ENCODE measurements around the gene TNFSF18. TPM values are rescaled to one million over a fixed set of nuclear protein-coding genes. Genes with fewer than 3 reads are reported as not detected.

The TNFSF18 gene
- total RNA-seq, 2 experiments from 2014 or later: not detected

GRCh38 chr1:173020138-173020750 is 30.5 kb downstream of the TNFSF18 start:
- intact Hi-C loops (cut with micrococcal nuclease): no loop called here
- CTCF ChIA-PET: interaction anchor here (1.8 kb wide), 1 partner anchor 278 kb away, joined by 4 read pairs; no protein-coding TSS in a partner anchor
- no peaks in the 10 kb centered on the region for H3K9me3 Mint-ChIP-seq

GRCh38 chr1:173017792-173018191 is 32.9 kb downstream of the TNFSF18 start:
- Mint-ChIP-seq H3K9me3 (no peaks in the 10 kb centered on the region), H3K36me3 (no peaks in the 10 kb centered on the region), H3K27ac (no peak overlapping the region), H3K4me1 (ENCODE audit: low read depth) (no peaks in the 10 kb centered on the region), H3K4me3 (no peak overlapping the region), H3K27me3 (no peaks in the 10 kb centered on the region)
- no peak for DNase-seq
- CTCF ChIA-PET: no interaction called here
- intact Hi-C loops (cut with micrococcal nuclease): no loop called here
- POLR2A ChIA-PET: no interaction called here

More at GRCh38 chr1:173020138-173020750, 30.5 kb downstream of the TNFSF18 start:
- Mint-ChIP-seq H3K27me3 (no peaks in the 10 kb centered on the region), H3K27ac (no peak overlapping the region), H3K4me3 (no peak overlapping the region), H3K4me1 (ENCODE audit: low read depth) (no peaks in the 10 kb centered on the region), H3K36me3 (no peaks in the 10 kb centered on the region)
- POLR2A ChIA-PET: no interaction called here
- DNase-seq: no peak

GRCh38 chr1:173016419-173016818 is 34.3 kb downstream of the TNFSF18 start:
- POLR2A ChIA-PET: no interaction called here
- CTCF ChIA-PET: no interaction called here
- DNase-seq: no peak
- H3K27me3 Mint-ChIP-seq: no peaks in the 10 kb centered on the region
- H3K4me1 Mint-ChIP-seq (ENCODE audit: low read depth): no peaks in the 10 kb centered on the region
- no peaks in the 10 kb centered on the region for H3K9me3 Mint-ChIP-seq
- H3K36me3 Mint-ChIP-seq: no peaks in the 10 kb centered on the region
- no peak overlapping the region for H3K27ac Mint-ChIP-seq
- intact Hi-C loops (cut with micrococcal nuclease): no loop called here
- no peak overlapping the region for H3K4me3 Mint-ChIP-seq

GRCh38 chr1:173015629-173016028 is 35.1 kb downstream of the TNFSF18 start:
- POLR2A ChIA-PET: no interaction called here
- no peak for DNase-seq
- Mint-ChIP-seq H3K4me1 (ENCODE audit: low read depth) (no peaks in the 10 kb centered on the region), H3K4me3 (no peak overlapping the region), H3K36me3 (no peaks in the 10 kb centered on the region), H3K9me3 (no peaks in the 10 kb centered on the region), H3K27ac (no peak overlapping the region), H3K27me3 (no peaks in the 10 kb centered on the region)
- intact Hi-C loops (cut with micrococcal nuclease): no loop called here
- CTCF ChIA-PET: no interaction called here

GRCh38 chr1:173014160-173014559 is 36.6 kb downstream of the TNFSF18 start:
- DNase-seq: no peak
- intact Hi-C loops (cut with micrococcal nuclease): no loop called here
- ChIA-PET CTCF (no interaction called here), POLR2A (no interaction called here)
- H3K4me1 Mint-ChIP-seq (ENCODE audit: low read depth): no peaks in the 10 kb centered on the region
- no peak overlapping the region for H3K27ac Mint-ChIP-seq
- no peak overlapping the region for H3K4me3 Mint-ChIP-seq
- H3K27me3 Mint-ChIP-seq: no peaks in the 10 kb centered on the region
- no peaks in the 10 kb centered on the region for H3K36me3 Mint-ChIP-seq
- no peaks in the 10 kb centered on the region for H3K9me3 Mint-ChIP-seq

GRCh38 chr1:173012126-173012525 is 38.6 kb downstream of the TNFSF18 start:
- no peaks in the 10 kb centered on the region for H3K9me3 Mint-ChIP-seq
- intact Hi-C loops (cut with micrococcal nuclease): no loop called here
- no peak overlapping the region for H3K27ac Mint-ChIP-seq
- no peak for DNase-seq
- no peaks in the 10 kb centered on the region for H3K27me3 Mint-ChIP-seq
- ChIA-PET POLR2A (no interaction called here), CTCF (no interaction called here)
- H3K4me1 Mint-ChIP-seq (ENCODE audit: low read depth): no peaks in the 10 kb centered on the region
- no peaks in the 10 kb centered on the region for H3K36me3 Mint-ChIP-seq
- no peak overlapping the region for H3K4me3 Mint-ChIP-seq

GRCh38 chr1:173009597-173009996 is 41.1 kb downstream of the TNFSF18 start:
- Mint-ChIP-seq H3K4me3 (no peak overlapping the region), H3K36me3 (no peaks in the 10 kb centered on the region), H3K9me3 (no peaks in the 10 kb centered on the region), H3K4me1 (ENCODE audit: low read depth) (peaks cover 10% of the 10 kb centered on the region), H3K27me3 (no peaks in the 10 kb centered on the region), H3K27ac (no peak overlapping the region)
- DNase-seq: no peak
- intact Hi-C loops (cut with micrococcal nuclease): no loop called here
- POLR2A ChIA-PET: no interaction called here
- CTCF ChIA-PET: no interaction called here

- no peak overlapping the region for H3K4me3 Mint-ChIP-seq
- no peak for DNase-seq
- peaks cover 10% of the 10 kb centered on the region for H3K4me1 Mint-ChIP-seq (ENCODE audit: low read depth)
- CTCF ChIA-PET: no interaction called here
- no peak overlapping the region for H3K27ac Mint-ChIP-seq
- intact Hi-C loops (cut with micrococcal nuclease): no loop called here
- peaks cover 4% of the 10 kb centered on the region for H3K36me3 Mint-ChIP-seq
- peaks cover 9% of the 10 kb centered on the region for H3K9me3 Mint-ChIP-seq
- no peaks in the 10 kb centered on the region for H3K27me3 Mint-ChIP-seq
- POLR2A ChIA-PET: no interaction called here
Observed at GRCh38 chr1:173005196-173005864, 45.4 kb downstream of the TNFSF18 start.

- intact Hi-C loops (cut with micrococcal nuclease): no loop called here
- POLR2A ChIA-PET: no interaction called here
- H3K4me1 Mint-ChIP-seq (ENCODE audit: low read depth): peaks cover 10% of the 10 kb centered on the region
Observed at GRCh38 chr1:173002891-173003838, 47.6 kb downstream of the TNFSF18 start.

GRCh38 chr1:172999349-172999748 is 51.4 kb downstream of the TNFSF18 start:
- H3K4me3 Mint-ChIP-seq: no peak overlapping the region
- no peaks in the 10 kb centered on the region for H3K27me3 Mint-ChIP-seq
- ChIA-PET CTCF (no interaction called here), POLR2A (no interaction called here)
- DNase-seq: no peak
- H3K27ac Mint-ChIP-seq: no peak overlapping the region
- intact Hi-C loops (cut with micrococcal nuclease): no loop called here
- peaks cover 21% of the 10 kb centered on the region for H3K9me3 Mint-ChIP-seq
- no peaks in the 10 kb centered on the region for H3K4me1 Mint-ChIP-seq (ENCODE audit: low read depth)
- peaks cover 5% of the 10 kb centered on the region for H3K36me3 Mint-ChIP-seq

More at GRCh38 chr1:173002891-173003838, 47.6 kb downstream of the TNFSF18 start:
- CTCF ChIA-PET: interaction anchor here (0.8 kb wide), 2 partner anchors 42 to 257 kb away, joined by 3 read pairs; no protein-coding TSS in a partner anchor
- Mint-ChIP-seq H3K27me3 (no peaks in the 10 kb centered on the region), H3K27ac (no peak overlapping the region), H3K9me3 (peaks cover 12% of the 10 kb centered on the region), H3K4me3 (no peak overlapping the region), H3K36me3 (peaks cover 5% of the 10 kb centered on the region)
- no peak for DNase-seq

- intact Hi-C loops (cut with micrococcal nuclease): no loop called here
- DNase-seq: no peak
- Mint-ChIP-seq H3K36me3 (peaks cover 5% of the 10 kb centered on the region), H3K27ac (no peak overlapping the region), H3K27me3 (no peaks in the 10 kb centered on the region), H3K9me3 (peaks cover 21% of the 10 kb centered on the region), H3K4me3 (no peak overlapping the region), H3K4me1 (ENCODE audit: low read depth) (no peaks in the 10 kb centered on the region)
- ChIA-PET POLR2A (no interaction called here), CTCF (no interaction called here)
Observed at GRCh38 chr1:172997941-172998361, 52.8 kb downstream of the TNFSF18 start.

- CTCF ChIA-PET: no interaction called here
- H3K4me3 Mint-ChIP-seq: no peak overlapping the region
- no peak overlapping the region for H3K27ac Mint-ChIP-seq
- intact Hi-C loops (cut with micrococcal nuclease): no loop called here
- POLR2A ChIA-PET: no interaction called here
- no peaks in the 10 kb centered on the region for H3K27me3 Mint-ChIP-seq
- H3K4me1 Mint-ChIP-seq (ENCODE audit: low read depth): no peaks in the 10 kb centered on the region
- H3K36me3 Mint-ChIP-seq: no peaks in the 10 kb centered on the region
- peaks cover 9% of the 10 kb centered on the region for H3K9me3 Mint-ChIP-seq
- no peak for DNase-seq
Observed at GRCh38 chr1:172993640-172994039, 57.1 kb downstream of the TNFSF18 start.
